GM12864 (cell line): ENCODE measurements around the gene ZBTB45.
"Not testable (repeated sequence)": the region's sequence is repeated elsewhere in the genome, so short reads cannot be mapped to it uniquely, and the experiment has no call there.

Source experiments
- DNase-seq: peaks from one replicate; pipeline ENCODE4 v3.0.0-alpha.2; 2011; ENCODE audit warnings: low read depth
- H3K4me3 ChIP-seq: 2 replicates; pipeline ENCODE4 v1.5.1; 2011; ENCODE audit warnings: mild to moderate bottlenecking, low read depth, low read length, control low read depth
- TF ChIP-seq, protein P1 (sequence below): IDR thresholded peaks from 2 replicates; pipeline ENCODE4 v1.5.1; 2011; ENCODE audit warnings: low read depth, mild to moderate bottlenecking, moderate library complexity, low read length, control low read depth, inconsistent platforms; ENCODE audit errors: missing control alignments

The ZBTB45 gene

DNA sequence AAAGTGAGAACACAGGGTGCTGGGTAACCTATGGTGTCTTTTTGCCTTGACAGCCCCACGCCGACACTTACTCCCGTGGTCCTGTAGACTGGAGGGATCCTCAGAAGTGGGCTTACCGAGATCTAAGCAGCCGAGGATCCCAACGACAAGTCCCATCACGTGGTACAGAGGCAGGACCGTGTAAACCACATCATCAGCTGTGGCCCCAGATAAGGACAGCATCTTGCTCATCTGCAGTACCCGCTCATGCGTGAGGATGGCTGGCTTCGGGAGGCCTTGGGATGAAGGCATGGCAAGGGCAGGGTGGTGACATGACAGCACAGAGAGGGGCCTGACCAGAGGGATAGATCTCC, 9.9 kb downstream of the ZBTB45 start:
- no peak overlapping the region for H3K4me3 ChIP-seq
- no peak for DNase-seq
- TF ChIP-seq, protein P1, sequence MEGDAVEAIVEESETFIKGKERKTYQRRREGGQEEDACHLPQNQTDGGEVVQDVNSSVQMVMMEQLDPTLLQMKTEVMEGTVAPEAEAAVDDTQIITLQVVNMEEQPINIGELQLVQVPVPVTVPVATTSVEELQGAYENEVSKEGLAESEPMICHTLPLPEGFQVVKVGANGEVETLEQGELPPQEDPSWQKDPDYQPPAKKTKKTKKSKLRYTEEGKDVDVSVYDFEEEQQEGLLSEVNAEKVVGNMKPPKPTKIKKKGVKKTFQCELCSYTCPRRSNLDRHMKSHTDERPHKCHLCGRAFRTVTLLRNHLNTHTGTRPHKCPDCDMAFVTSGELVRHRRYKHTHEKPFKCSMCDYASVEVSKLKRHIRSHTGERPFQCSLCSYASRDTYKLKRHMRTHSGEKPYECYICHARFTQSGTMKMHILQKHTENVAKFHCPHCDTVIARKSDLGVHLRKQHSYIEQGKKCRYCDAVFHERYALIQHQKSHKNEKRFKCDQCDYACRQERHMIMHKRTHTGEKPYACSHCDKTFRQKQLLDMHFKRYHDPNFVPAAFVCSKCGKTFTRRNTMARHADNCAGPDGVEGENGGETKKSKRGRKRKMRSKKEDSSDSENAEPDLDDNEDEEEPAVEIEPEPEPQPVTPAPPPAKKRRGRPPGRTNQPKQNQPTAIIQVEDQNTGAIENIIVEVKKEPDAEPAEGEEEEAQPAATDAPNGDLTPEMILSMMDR, result no peak

DNA sequence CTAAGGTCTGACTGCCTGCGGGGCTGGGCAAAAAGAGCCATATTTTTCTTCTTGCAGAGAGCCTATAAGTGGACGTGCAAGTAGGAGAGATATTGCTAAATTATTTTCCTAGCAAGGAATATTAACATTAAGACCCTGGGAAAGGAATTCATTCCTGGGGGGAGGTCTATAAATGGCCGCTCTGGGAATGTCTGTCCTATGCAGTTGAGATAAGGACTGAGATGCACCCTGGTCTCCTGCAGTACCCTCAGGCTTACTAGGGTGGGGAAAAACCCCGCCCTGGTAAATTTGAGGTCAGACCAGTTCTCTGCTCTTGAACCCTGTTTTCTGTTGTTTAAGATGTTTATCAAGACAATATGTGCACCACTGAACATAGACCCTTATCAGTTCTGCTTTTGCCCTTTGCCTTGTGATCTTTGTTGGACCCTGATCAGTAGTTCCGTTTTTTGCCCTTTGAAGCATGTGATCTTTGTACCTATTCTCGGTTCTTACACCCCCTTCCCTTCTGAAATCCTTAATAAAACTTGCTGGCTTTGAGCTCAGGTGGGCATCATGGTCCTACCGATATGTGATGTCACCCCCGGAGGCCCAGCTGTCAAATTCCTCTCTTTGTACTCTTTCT, 11.9 kb downstream of the ZBTB45 start:
- DNase-seq, H3K4me3 ChIP-seq: not testable (repeated sequence)

DNA sequence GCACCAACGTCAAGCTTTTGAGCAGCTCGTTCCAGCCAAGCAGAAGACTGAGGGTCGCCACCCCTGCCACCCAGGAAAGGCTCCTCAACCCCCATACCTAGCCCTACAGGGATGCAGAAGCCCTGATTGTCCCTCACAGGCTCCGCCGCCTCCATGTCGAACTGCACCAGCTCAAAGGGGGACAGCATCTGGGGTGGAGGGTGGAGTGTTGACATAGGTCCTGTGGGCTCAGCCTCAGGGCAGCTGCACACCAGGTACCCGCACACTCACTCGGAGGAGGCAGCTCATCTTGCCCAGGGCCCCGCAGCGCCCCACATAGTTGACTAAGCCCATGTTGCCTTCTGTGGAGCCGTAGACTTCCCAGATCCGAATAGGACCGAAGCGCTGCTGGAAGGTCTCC, 19.4 kb downstream of the ZBTB45 start:
- H3K4me3 ChIP-seq, result peak overlapping the region; percentile 62; the same call in 1 of the 2 replicates
- DNase-seq, result no peak

DNA sequence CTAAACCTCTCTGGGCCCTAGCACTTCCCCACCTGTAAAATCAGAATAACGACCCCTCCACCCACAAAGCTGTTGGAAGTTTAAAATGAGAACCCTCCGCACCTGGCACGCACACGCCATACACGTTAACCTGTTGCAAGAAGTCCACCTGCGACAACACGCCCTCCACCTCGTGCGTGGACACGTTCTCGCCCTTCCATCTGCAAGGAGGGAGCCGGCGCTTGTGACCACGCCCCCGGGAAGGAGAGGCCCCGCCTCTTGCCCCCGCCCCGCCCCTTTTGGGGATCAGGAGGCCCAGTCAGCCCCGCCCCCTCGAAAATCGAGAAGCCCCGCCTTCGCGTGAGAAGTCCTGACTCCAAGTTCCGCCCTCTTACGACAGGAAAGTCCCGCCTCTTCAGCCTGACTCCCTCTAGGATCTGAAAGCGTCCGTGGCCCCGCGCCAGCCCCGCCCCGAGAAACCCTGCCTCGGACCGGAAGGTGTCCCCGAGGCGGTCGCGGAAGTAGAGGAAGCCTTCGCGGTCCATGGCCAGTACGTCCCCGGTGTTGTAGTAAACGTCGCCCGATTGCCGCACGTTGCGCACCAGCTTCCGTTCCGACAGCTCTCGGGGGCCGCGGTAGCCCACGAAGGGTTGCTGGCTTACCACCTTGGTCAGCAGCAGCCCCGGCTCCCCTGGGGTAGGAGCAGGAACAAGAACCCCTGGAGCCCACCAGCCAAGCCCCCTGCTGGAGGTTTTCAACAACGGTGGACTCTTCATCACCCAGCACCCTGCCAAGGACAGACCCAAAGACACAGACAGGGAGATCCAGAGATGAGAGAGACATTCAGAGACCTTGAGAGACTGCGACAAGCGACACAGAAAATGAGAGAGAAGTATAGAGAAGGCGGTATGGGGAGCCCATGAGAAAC, 20.3 kb downstream of the ZBTB45 start:
- DNase-seq, result peak; percentile 96
- TF ChIP-seq, protein P1, result peak; percentile 20
- peak overlapping the region; percentile 72 for H3K4me3 ChIP-seq

More for the DNA sequence above, 19.4 kb downstream of the ZBTB45 start:
- TF ChIP-seq, protein P1, result no peak

DNA sequence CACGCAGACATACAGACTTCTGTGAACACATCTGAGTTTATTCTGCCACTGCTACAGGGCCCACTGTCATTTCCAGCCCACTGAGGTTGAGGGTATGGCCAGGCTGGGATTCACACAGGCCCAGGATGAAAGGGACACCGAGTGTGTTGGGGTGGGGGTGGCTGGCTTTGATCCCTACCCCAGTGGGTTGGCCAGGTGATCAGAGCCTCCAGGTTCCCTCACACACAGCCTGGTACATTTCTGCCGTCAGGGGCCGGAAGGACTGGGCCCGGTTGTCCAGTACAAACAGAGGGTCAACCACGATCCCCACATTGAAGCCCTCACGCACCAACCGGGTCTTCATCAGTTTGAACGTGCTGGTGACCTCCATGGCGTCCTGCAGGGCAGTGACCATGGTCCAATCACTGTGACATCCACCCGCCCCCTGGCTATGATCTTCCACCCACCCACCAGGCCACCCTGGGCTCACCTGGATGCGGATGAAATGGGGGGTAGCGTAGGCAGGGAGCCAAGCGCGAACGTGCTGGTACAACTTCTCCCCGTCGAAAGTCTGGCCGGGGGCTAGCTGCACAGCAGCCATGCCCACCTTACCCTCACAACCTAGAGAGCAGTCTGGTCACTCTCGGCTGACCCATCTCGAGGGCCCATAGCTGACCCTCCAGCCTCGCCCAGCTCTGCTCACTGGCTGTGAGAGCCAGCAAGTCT, 21.1 kb downstream of the ZBTB45 start:
- DNase-seq, result no peak
- H3K4me3 ChIP-seq, result peak overlapping the region; percentile 72

DNA sequence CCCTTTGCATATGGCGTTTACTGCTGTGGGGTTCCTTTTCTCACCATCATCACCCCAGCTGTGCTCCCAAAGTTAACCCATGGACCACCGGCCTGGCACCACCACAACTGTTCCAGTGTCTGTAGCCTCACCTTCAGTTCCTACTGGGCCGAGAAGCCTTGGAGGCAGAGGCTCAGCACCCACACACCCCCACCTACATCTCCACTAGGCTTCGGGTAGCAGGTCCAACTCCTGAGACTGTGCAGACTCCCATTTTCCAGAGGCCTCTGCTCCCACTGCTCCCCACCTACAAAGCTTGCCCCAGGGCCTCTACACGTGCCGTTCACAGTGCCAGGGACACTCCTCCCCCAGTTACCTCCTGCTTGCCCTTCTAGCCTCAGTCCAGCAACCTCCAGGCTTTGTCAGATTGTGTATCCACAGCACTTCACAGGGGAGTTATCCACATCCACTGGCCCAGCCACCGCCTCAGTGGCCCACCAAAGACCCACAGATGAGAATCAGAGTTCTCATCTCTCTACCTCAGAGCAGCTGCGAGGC, 21.9 kb downstream of the ZBTB45 start:
- no peak for DNase-seq
- H3K4me3 ChIP-seq, result peak overlapping the region; percentile 72
- TF ChIP-seq, protein P1, result no peak

More for the DNA sequence above, 21.1 kb downstream of the ZBTB45 start:
- TF ChIP-seq, protein P1, result no peak

DNA sequence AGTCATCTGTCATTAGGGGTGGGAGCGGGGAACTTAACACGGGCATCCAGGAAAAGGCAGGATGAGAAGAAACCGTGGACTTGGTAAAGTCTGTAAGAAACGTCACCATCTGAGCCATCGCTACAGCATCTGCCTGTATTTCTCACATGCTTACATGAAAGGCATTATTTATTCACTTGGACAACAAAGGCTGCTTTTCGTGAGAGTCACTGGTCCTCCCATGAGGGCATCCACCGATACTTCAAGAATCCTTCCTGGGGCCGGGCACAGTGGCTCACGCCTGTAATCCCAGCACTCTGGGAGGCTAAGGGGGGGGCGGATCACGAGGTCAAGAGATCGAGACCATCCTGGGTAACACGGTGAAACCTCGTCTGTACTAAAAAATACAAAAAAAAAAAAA, 27.3 kb downstream of the ZBTB45 start:
- DNase-seq, result no peak
- TF ChIP-seq, protein P1, result no peak
- no peak overlapping the region for H3K4me3 ChIP-seq
